WTC11 (cell line): ENCODE measurements around the gene TRMO. TPM values are rescaled to one million over a fixed set of nuclear protein-coding genes. Genes with fewer than 3 reads are reported as not detected.

Source experiments
- ATAC-seq: fragments of 200-7000 bp; cut with Tn5 transposase; 2 replicates; pipeline ENCODE4 v1.10.0; 2021; ENCODE audit warnings: mild to moderate bottlenecking, moderate library complexity
- CTCF ChIA-PET: fragments of 300-600 bp; sonication (Branson Sonifier 250); formaldehyde crosslinking; loops from one replicate; lab custom pipeline; 2021; ENCODE audit warnings: antibody characterized with exemption; lab: Charles Lee
- POLR2A ChIA-PET: fragments of 350-600 bp; sonication (Branson Sonifier 250); formaldehyde crosslinking; loops from one replicate; lab custom pipeline; 2021; ENCODE audit warnings: antibody characterized with exemption; lab: Charles Lee
- DNase-seq: peaks from one replicate; pipeline ENCODE4 v3.0.0; 2021; ENCODE audit warnings: low spot score
- H3K27ac Mint-ChIP-seq: 2 replicates; pipeline ENCODE4 v1.8.0; 2021; ENCODE audit warnings: mixed read lengths
- H3K27me3 Mint-ChIP-seq: 2 replicates; pipeline ENCODE4 v1.8.0; 2021; ENCODE audit warnings: low read depth, mild to moderate bottlenecking, moderate library complexity, mixed read lengths
- H3K36me3 Mint-ChIP-seq: 2 replicates; pipeline ENCODE4 v1.8.0; 2021; ENCODE audit warnings: mixed read lengths
- H3K4me1 Mint-ChIP-seq: 2 replicates; pipeline ENCODE4 v1.8.0; 2022; ENCODE audit warnings: mixed read lengths
- H3K4me3 Mint-ChIP-seq: 2 replicates; pipeline ENCODE4 v1.8.0; 2021; ENCODE audit warnings: mild to moderate bottlenecking, moderate library complexity, mixed read lengths
- H3K9me3 Mint-ChIP-seq: 2 replicates; pipeline ENCODE4 v1.8.0; 2021; ENCODE audit warnings: mixed read lengths
- CREM ChIP-seq: sonication (generic); formaldehyde crosslinking; IDR thresholded peaks from 2 replicates; pipeline ENCODE4 v1.8.1; 2022; ENCODE audit warnings: mild to moderate bottlenecking, missing genetic modification reagents, moderate library complexity
- E2F5 ChIP-seq: sonication (generic); formaldehyde crosslinking; IDR thresholded peaks from 2 replicates; pipeline ENCODE4 v1.8.1; 2022; ENCODE audit warnings: mild to moderate bottlenecking, moderate library complexity, missing genetic modification reagents
- ETV6 ChIP-seq: sonication (generic); formaldehyde crosslinking; IDR thresholded peaks from 2 replicates; pipeline ENCODE4 v1.8.1; 2022; ENCODE audit warnings: mild to moderate bottlenecking, missing genetic modification reagents
- KAT7 ChIP-seq: sonication (generic); formaldehyde crosslinking; IDR thresholded peaks from 2 replicates; pipeline ENCODE4 v1.8.1; 2023; ENCODE audit warnings: missing genetic modification reagents, mild to moderate bottlenecking, borderline replicate concordance
- NFATC4 ChIP-seq: fragments of 250-450 bp; sonication (Bioruptor Pico); IDR thresholded peaks from 2 replicates; pipeline ENCODE4 v1.9.0; 2021; ENCODE audit warnings: mild to moderate bottlenecking
- NFE2L1 ChIP-seq: sonication (generic); formaldehyde crosslinking; IDR thresholded peaks from 2 replicates; pipeline ENCODE4 v1.8.1; 2023; ENCODE audit warnings: missing genetic modification reagents
- NR1H2 ChIP-seq: sonication (generic); formaldehyde crosslinking; IDR thresholded peaks from 2 replicates; pipeline ENCODE4 v1.9.0; 2021; ENCODE audit warnings: mild to moderate bottlenecking, moderate library complexity, missing genetic modification reagents
- SMAD3 ChIP-seq: sonication (generic); formaldehyde crosslinking; IDR thresholded peaks from 2 replicates; pipeline ENCODE4 v1.8.0; 2022; ENCODE audit warnings: missing genetic modification reagents, mild to moderate bottlenecking, borderline replicate concordance
- SOX15 ChIP-seq: fragments of 250-450 bp; sonication (Bioruptor Pico); IDR thresholded peaks from 2 replicates; pipeline ENCODE4 v1.9.0; 2021; ENCODE audit warnings: mild to moderate bottlenecking
- ZBTB43 ChIP-seq: sonication (generic); formaldehyde crosslinking; IDR thresholded peaks from 2 replicates; pipeline ENCODE4 v1.8.1; 2023; ENCODE audit warnings: mild to moderate bottlenecking, missing genetic modification reagents
- ZNF219 ChIP-seq: sonication (generic); formaldehyde crosslinking; IDR thresholded peaks from 2 replicates; pipeline ENCODE4 v1.8.0; 2023; ENCODE audit warnings: missing genetic modification reagents, mild to moderate bottlenecking, borderline replicate concordance
- ZNF232 ChIP-seq: sonication (generic); formaldehyde crosslinking; IDR thresholded peaks from 2 replicates; pipeline ENCODE4 v1.8.0; 2022; ENCODE audit warnings: mild to moderate bottlenecking, missing genetic modification reagents
- ZNF263 ChIP-seq: sonication (generic); formaldehyde crosslinking; IDR thresholded peaks from 2 replicates; pipeline ENCODE4 v1.8.1; 2022; ENCODE audit warnings: low read depth, mild to moderate bottlenecking, moderate library complexity, missing genetic modification reagents
- ZNF425 ChIP-seq: fragments of 250-450 bp; sonication (Bioruptor Pico); conservative IDR thresholded peaks from 2 replicates; pipeline ENCODE4 v1.9.0; 2021; ENCODE audit warnings: mild to moderate bottlenecking
- total RNA-seq: library from RNA; stranded (reverse); gene quantifications from 3 replicates; pipeline ENCODE4 v1.2.3, GENCODE V29; 2021
- TF ChIP-seq, protein P1 (sequence below): fragments of 250-450 bp; sonication (Bioruptor Pico); IDR thresholded peaks from 2 replicates; pipeline ENCODE4 v1.9.0; 2021; ENCODE audit warnings: moderate library complexity, mild to moderate bottlenecking, inconsistent platforms, borderline replicate concordance
- TF ChIP-seq, protein P2 (sequence below): fragments of 250-450 bp; sonication (Bioruptor Pico); IDR thresholded peaks from 2 replicates; pipeline ENCODE4 v1.9.0; 2021; ENCODE audit warnings: mild to moderate bottlenecking
- TF ChIP-seq, protein P3 (sequence below): sonication (generic); formaldehyde crosslinking; IDR thresholded peaks from 2 replicates; pipeline ENCODE4 v1.8.0; 2022; ENCODE audit warnings: missing genetic modification reagents
- TF ChIP-seq, protein P4 (sequence below): sonication (generic); formaldehyde crosslinking; IDR thresholded peaks from 2 replicates; pipeline ENCODE4 v1.8.0; 2023; ENCODE audit warnings: mild to moderate bottlenecking, missing genetic modification reagents

The TRMO gene
- total RNA-seq, 1 experiment from 2014 or later: 4.6 TPM

DNA sequence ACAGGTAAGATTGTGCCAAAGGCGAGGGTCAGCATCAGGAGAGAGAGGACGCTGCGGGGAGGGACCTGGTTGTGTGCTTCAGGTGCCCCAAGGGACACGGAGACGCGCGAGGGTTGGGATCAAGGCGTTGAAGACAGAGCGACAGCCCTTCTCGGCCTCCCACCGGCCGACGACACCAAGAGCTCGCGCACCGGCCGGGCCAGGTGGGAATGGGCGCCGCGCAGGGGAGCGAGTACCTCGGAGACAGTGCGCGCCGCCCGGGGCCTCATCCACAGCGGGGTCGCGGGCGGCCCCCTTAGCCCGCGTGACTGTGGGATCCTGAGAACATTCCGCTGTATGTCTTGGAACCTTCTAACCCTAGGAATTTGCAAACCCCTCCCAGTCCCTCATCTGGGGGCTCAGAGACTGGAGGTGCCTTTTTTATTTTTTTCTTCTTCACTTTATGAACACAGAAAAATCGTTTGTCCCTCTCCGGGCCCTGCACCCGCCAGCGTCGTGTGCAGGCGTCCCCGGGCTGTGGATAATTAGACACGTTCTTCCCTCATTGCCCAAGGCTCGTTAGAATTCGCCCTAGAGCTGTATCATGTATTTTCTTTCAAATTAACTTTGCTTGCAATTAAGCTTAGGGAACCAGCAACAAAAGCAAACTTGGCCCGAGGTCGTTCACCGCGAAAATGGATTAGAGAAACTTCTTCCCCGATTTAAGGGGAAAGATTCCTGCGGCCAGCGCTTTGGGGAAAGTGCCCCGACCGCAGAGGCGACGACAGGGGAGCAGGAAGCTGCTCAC is 64.5 kb downstream of the TRMO start (continued):
- TF ChIP-seq ZBTB43: no peak
- no peak for TF ChIP-seq CREM
- TF ChIP-seq NFATC4: no peak
- TF ChIP-seq, protein P1, sequence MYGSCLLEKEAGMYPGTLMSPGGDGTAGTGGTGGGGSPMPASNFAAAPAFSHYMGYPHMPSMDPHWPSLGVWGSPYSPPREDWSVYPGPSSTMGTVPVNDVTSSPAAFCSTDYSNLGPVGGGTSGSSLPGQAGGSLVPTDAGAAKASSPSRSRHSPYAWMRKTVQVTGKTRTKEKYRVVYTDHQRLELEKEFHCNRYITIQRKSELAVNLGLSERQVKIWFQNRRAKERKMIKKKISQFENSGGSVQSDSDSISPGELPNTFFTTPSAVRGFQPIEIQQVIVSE (CRISPR knock-in tag): no peak
- no peak for TF ChIP-seq E2F5 (CRISPR knock-in tag)
- TF ChIP-seq, protein P2, sequence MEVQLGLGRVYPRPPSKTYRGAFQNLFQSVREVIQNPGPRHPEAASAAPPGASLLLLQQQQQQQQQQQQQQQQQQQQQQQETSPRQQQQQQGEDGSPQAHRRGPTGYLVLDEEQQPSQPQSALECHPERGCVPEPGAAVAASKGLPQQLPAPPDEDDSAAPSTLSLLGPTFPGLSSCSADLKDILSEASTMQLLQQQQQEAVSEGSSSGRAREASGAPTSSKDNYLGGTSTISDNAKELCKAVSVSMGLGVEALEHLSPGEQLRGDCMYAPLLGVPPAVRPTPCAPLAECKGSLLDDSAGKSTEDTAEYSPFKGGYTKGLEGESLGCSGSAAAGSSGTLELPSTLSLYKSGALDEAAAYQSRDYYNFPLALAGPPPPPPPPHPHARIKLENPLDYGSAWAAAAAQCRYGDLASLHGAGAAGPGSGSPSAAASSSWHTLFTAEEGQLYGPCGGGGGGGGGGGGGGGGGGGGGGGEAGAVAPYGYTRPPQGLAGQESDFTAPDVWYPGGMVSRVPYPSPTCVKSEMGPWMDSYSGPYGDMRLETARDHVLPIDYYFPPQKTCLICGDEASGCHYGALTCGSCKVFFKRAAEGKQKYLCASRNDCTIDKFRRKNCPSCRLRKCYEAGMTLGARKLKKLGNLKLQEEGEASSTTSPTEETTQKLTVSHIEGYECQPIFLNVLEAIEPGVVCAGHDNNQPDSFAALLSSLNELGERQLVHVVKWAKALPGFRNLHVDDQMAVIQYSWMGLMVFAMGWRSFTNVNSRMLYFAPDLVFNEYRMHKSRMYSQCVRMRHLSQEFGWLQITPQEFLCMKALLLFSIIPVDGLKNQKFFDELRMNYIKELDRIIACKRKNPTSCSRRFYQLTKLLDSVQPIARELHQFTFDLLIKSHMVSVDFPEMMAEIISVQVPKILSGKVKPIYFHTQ (CRISPR knock-in tag): no peak
- TF ChIP-seq SOX15 (CRISPR knock-in tag): no peak
- TF ChIP-seq, protein P3, sequence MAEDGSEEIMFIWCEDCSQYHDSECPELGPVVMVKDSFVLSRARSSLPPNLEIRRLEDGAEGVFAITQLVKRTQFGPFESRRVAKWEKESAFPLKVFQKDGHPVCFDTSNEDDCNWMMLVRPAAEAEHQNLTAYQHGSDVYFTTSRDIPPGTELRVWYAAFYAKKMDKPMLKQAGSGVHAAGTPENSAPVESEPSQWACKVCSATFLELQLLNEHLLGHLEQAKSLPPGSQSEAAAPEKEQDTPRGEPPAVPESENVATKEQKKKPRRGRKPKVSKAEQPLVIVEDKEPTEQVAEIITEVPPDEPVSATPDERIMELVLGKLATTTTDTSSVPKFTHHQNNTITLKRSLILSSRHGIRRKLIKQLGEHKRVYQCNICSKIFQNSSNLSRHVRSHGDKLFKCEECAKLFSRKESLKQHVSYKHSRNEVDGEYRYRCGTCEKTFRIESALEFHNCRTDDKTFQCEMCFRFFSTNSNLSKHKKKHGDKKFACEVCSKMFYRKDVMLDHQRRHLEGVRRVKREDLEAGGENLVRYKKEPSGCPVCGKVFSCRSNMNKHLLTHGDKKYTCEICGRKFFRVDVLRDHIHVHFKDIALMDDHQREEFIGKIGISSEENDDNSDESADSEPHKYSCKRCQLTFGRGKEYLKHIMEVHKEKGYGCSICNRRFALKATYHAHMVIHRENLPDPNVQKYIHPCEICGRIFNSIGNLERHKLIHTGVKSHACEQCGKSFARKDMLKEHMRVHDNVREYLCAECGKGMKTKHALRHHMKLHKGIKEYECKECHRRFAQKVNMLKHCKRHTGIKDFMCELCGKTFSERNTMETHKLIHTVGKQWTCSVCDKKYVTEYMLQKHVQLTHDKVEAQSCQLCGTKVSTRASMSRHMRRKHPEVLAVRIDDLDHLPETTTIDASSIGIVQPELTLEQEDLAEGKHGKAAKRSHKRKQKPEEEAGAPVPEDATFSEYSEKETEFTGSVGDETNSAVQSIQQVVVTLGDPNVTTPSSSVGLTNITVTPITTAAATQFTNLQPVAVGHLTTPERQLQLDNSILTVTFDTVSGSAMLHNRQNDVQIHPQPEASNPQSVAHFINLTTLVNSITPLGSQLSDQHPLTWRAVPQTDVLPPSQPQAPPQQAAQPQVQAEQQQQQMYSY (CRISPR knock-in tag): no peak
- no peak for TF ChIP-seq ZNF232 (CRISPR knock-in tag)
- TF ChIP-seq NFE2L1 (CRISPR knock-in tag): no peak
- no peak for TF ChIP-seq ZNF219 (CRISPR knock-in tag)

DNA sequence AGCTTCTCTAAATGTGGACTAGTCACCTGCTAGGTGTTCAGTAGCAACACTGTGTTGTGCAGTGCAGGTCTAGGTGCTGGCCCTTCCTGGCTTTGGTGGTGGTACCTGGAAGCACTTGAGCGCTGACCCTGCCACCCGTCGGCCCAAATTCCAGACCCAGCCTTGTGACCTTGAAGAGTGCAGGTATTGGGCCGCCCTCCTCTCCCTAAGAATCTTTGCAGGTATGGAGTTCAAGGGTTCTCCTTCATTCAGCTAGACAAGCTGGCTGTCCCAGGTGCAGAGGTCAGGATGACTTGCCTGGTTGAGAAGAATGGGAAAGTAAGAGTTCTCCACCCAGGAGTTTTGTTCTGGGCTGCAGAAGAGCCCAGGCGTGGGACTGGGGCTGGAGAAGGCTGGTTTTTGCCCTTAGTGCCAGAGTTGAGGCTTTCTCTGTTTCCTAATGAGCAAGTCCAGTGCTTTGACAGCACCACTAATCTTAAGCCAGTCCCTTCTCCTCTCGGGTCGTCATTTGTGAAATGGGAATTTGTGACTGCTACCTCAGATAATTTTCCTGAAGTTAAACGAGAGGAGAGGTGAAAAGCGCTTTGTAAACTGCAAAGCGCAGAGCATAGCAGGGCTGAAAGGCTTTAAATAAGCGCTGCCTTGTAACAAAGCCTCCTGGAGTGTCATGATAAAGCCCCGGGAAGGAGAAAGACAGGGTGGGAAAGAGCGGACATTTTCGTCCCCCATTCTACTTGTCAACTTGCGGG is 65.3 kb downstream of the TRMO start:
- POLR2A ChIA-PET: no interaction called here
- DNase-seq (no peak), ATAC-seq (no peak)
- Mint-ChIP-seq H3K27ac (no peak overlapping the region), H3K9me3 (no peaks in the 10 kb centered on the region), H3K36me3 (0 out of 2 replicates have a peak, but pooled peaks cover 2% of the 10 kb centered on the region), H3K27me3 (peaks cover 94% of the 10 kb centered on the region), H3K4me1 (peaks cover 34% of the 10 kb centered on the region), H3K4me3 (peak overlapping the region; percentile 63)
- CTCF ChIA-PET: interaction anchor here (0.7 kb wide), 1 partner anchor 9 kb away, joined by 3 read pairs; no protein-coding TSS in a partner anchor
- TF ChIP-seq ZNF263 (CRISPR knock-in tag): no peak
- no peak for TF ChIP-seq KAT7
- TF ChIP-seq SMAD3 (CRISPR knock-in tag): no peak
- TF ChIP-seq, protein P4, sequence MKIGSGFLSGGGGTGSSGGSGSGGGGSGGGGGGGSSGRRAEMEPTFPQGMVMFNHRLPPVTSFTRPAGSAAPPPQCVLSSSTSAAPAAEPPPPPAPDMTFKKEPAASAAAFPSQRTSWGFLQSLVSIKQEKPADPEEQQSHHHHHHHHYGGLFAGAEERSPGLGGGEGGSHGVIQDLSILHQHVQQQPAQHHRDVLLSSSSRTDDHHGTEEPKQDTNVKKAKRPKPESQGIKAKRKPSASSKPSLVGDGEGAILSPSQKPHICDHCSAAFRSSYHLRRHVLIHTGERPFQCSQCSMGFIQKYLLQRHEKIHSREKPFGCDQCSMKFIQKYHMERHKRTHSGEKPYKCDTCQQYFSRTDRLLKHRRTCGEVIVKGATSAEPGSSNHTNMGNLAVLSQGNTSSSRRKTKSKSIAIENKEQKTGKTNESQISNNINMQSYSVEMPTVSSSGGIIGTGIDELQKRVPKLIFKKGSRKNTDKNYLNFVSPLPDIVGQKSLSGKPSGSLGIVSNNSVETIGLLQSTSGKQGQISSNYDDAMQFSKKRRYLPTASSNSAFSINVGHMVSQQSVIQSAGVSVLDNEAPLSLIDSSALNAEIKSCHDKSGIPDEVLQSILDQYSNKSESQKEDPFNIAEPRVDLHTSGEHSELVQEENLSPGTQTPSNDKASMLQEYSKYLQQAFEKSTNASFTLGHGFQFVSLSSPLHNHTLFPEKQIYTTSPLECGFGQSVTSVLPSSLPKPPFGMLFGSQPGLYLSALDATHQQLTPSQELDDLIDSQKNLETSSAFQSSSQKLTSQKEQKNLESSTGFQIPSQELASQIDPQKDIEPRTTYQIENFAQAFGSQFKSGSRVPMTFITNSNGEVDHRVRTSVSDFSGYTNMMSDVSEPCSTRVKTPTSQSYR: no peak
- no peak for TF ChIP-seq ZNF425 (CRISPR knock-in tag)
- no peak for TF ChIP-seq NR1H2 (CRISPR knock-in tag)
- no peak for TF ChIP-seq ETV6 (CRISPR knock-in tag)
